22Rv1 (cell line): ENCODE results near the gene KRTAP10-11.

ENCODE experiments used
- H3K27ac ChIP-seq: fragments of 450-650 bp; 2 replicates; pipeline ENCODE4 v1.5.1; 2017
- CTCF ChIP-seq: fragments of 450-650 bp; IDR thresholded peaks from 2 replicates; pipeline ENCODE4 v1.5.1; 2017; ENCODE audit warnings: mild to moderate bottlenecking
- ZFX ChIP-seq: fragments of 450-650 bp; IDR thresholded peaks from 2 replicates; pipeline ENCODE4 v1.6.1; 2017; ENCODE audit warnings: antibody characterized with exemption, borderline replicate concordance

Gene KRTAP10-11

GRCh38 chr21:44648557-44649311 is 2.5 kb downstream of the KRTAP10-11 start:
- H3K27ac ChIP-seq, result no peak overlapping the region
- TF ChIP-seq ZFX (no peak), CTCF (no peak)

- no peak for TF ChIP-seq CTCF
- no peak for TF ChIP-seq ZFX
- H3K27ac ChIP-seq, result no peak overlapping the region
Measured at GRCh38 chr21:44649521-44650100, 3.4 kb downstream of the KRTAP10-11 start.

- no peak overlapping the region for H3K27ac ChIP-seq
- TF ChIP-seq ZFX (no peak), CTCF (no peak)
Measured at GRCh38 chr21:44650265-44650972, 4.2 kb downstream of the KRTAP10-11 start.

- TF ChIP-seq CTCF (no peak), ZFX (no peak)
- H3K27ac ChIP-seq, result no peak overlapping the region
Measured at GRCh38 chr21:44650973-44651675, 4.9 kb downstream of the KRTAP10-11 start.

- TF ChIP-seq ZFX (no peak), CTCF (no peak)
- H3K27ac ChIP-seq, result no peak overlapping the region
Measured at GRCh38 chr21:44653123-44653522, 6.9 kb downstream of the KRTAP10-11 start.

- TF ChIP-seq CTCF, result no peak
- TF ChIP-seq ZFX, result no peak
- no peak overlapping the region for H3K27ac ChIP-seq
Measured at GRCh38 chr21:44653656-44654575, 7.7 kb downstream of the KRTAP10-11 start.
